Heart left ventricle (tissue), 16 donors: ENCODE results near the gene OR52E5. TPM values are rescaled to one million over a fixed set of nuclear protein-coding genes. Genes with fewer than 3 reads are reported as not detected.

Source experiments
- ATAC-seq, 4 donors: fragments of 200-7000 bp; cut with Tn5 transposase; one replicate each; pipeline ENCODE4 v1.9.1; 2020 to 2022; ENCODE audit warnings: moderate library complexity in 4 of 4, mild to moderate bottlenecking in 3 of 4, moderate number of reproducible peaks in 1 of 4
- DNase-seq, 5 donors: peaks; one replicate each; pipeline ENCODE4 v3.0.0-alpha.2; 2020
- H3K27ac ChIP-seq, 12 donors: fragments of 200-600 bp; sonication (generic) in 4 of 12; one replicate each; pipeline versions ENCODE4 v1.5.0 to v1.8.0; 2016 to 2022; ENCODE audit warnings: mild to moderate bottlenecking in 2 of 12
- H3K27me3 ChIP-seq, 9 donors: fragments of 200-600 bp; sonication (generic) in 2 of 9; one replicate each; pipeline versions ENCODE4 v1.5.1 to v1.8.0; 2016 to 2022; ENCODE audit warnings: mild to moderate bottlenecking in 3 of 9
- H3K36me3 ChIP-seq, 9 donors: fragments of 200-600 bp; sonication (generic) in 2 of 9; one replicate each; pipeline versions ENCODE4 v1.5.0 to v1.8.0; 2018 to 2022; ENCODE audit warnings: mild to moderate bottlenecking in 2 of 9
- H3K4me1 ChIP-seq, 12 donors: fragments of 200-600 bp; sonication (generic) in 4 of 12; one replicate each; pipeline versions ENCODE4 v1.5.0 to v1.8.0; 2016 to 2022; ENCODE audit warnings: mild to moderate bottlenecking in 3 of 12
- H3K4me3 ChIP-seq, 12 donors: fragments of 200-600 bp; sonication (generic) in 4 of 12; one replicate each; pipeline versions ENCODE4 v1.5.0 to v1.8.0; 2017 to 2022; ENCODE audit warnings: mild to moderate bottlenecking in 9 of 12, moderate library complexity in 4 of 12
- H3K9me3 ChIP-seq, 12 donors: fragments of 200-600 bp; sonication (generic) in 4 of 12; one replicate each; pipeline versions ENCODE4 v1.5.0 to v1.8.0; 2016 to 2022; ENCODE audit warnings: mild to moderate bottlenecking in 1 of 12
- CTCF ChIP-seq, 12 donors: fragments of 200-600 bp; sonication (generic) in 4 of 12; IDR thresholded peaks; one replicate each; pipeline versions ENCODE4 v1.5.0 to v1.8.0; 2018 to 2022; ENCODE audit warnings: antibody characterized with exemption in 12 of 12, mild to moderate bottlenecking in 5 of 12
- POLR2A ChIP-seq, 2 donors: fragments of 450-650 bp; IDR thresholded peaks; one replicate each; pipeline ENCODE4 v1.6.1; 2017; ENCODE audit warnings: antibody characterized with exemption in 2 of 2, mild to moderate bottlenecking in 2 of 2, moderate library complexity in 2 of 2
- WGBS, 4 donors: extraction: QIAGEN DNeasy Blood & Tissue Kit in 2 of 4; methylation state at CpG; one replicate each; pipeline versions ENCODE4 v1.1.5 to v1.1.7; 2013 to 2018; 5-methylcytosine and 5-hydroxymethylcytosine counted together
- intact Hi-C, 10 donors: fragments of 100-400 bp; cut with DNase I; formaldehyde crosslinking; loops; one replicate each; pipeline versions ENCODE4 v1.11.1 to v1.14.2; 2022
- polyA plus RNA-seq, 2 donors: library from polyadenylated mRNA; stranded (reverse); fragments of 200-250 nt; gene quantifications; one replicate each; pipeline ENCODE4 v1.2.3, GENCODE V29; 2013
- total RNA-seq, 9 donors: library from RNA; depleted of rRNA in 2 of 9; stranded (reverse); fragments of >200 nt in 2 of 9; fragmentation: NEBNext Ultra II Directional in 3 of 9; extraction: Animal tissue kit (Norgen Biotek cat#: 25700) in 3 of 9; gene quantifications; one replicate each; pipeline versions ENCODE4 v1.1.0 to v1.2.4, GENCODE V29; 2016 to 2023
- donor health status: ischemic (EF 13 %, LVEDD 7.1; RV severe dilation, severe dysfunction).
- donor health status: healthy with polysubstance abuse.
- donor health status: DM: no; HTN: yes; CAD: no.
- donor health status: DM: no; HTN: no; CAD: no.
- donor health status: ischemic (EF 25% LVEDD 6.9; RV normal size, moderate dysfunction).
- donor health status: ischemic (EF 25% LVEDD 5.7; RV mildly dilated, moderate dysfunction).
- donor health status: healthy.
- donor health status: DM: yes; HTN: yes; CAD: no.
- donor health status: ischemic (EF 35%, LVEDD 5.7; RV mildly dilated, moderate dysfunction).
- donor health status: nonischemic (EF 11% LVEDD 7.7; RV severe dilation, severe dysfunction).
- donor health status: DM: yes; HTN: yes; CAD: no.
- donor health status: PGD.
- donor health status: ischemic (EF 29% LVEDD 5.4; RV normal size, mild dysfunction).
- donor health status: nonischemic (EF 23%, LVEDD 6.1; RV moderate dilation, normal function).

The OR52E5 gene
- total and polyA plus RNA-seq, 11 donors, result not detected

DNA sequence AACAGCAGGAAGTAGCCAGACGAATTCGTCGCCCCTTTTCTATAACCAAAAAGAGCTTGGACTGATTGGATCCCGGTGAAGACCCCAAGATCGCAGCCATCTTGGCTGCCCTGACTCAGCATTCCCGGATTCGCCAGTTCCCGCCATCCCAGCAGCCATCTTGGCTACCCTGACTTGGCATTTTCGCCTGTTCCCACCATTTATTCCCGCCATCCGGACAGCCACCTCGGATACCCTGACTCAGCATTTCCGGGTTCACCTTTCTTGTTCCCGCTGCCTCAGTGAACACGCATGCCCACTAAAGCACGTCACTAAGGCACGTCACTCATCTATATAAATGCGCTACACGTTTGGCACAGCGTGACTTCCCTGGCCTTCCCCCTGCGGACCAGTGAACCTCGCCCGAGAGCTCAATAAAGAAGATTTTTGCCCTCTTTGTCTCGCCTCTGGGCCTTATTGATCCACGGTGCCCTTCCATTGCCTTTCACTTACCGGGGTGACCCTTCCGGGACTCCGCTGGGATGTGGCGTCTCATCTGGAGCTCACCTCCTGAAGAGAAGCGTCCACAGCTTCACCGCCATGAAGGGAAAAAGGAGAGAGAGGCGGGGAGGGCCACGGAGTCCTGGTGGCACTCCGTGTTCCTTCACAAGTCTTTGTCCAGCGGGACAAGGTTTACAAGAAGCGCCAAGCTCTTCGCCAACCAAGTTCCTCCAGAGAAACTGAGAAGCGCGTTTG lies 45.0 kb downstream of the OR52E5 start:
- H3K27me3 ChIP-seq, result no peaks in the 10 kb centered on the region
- ATAC-seq, result no peak
- TF ChIP-seq POLR2A (IDR thresholded peaks at IDR 0.05) (no peak), CTCF (IDR thresholded peaks at IDR 0.05) (no peak)
- no peak overlapping the region for H3K4me3 ChIP-seq
- WGBS, 4 donors, result 86 to 92% (median 90%) methylated on average over 39 of the region's 39 CpGs
- no peaks in the 10 kb centered on the region for H3K9me3 ChIP-seq
- no peak overlapping the region for H3K27ac ChIP-seq
- no peak for DNase-seq
- no peaks in the 10 kb centered on the region for H3K4me1 ChIP-seq
- no peaks in the 10 kb centered on the region for H3K36me3 ChIP-seq
- intact Hi-C loops, result no loop called here

DNA sequence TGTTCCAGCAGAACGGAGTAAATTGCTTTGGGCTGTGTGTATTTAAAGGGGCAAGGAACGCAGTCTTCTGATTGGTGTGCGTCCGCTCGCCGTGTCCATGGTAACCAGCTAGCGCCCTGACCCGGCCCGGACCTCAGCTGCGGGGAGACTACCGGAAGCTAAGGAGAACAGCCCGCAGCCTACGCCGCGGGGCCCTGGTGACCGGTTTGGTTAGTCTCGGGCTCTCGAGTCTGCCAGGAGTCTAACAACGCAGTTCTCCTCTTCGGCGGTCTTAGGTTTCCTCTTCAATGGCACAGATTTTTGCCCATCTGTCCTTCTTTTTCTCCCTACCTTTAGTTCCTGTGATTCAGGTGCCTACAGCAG lies 45.6 kb downstream of the OR52E5 start:
- no peaks in the 10 kb centered on the region for H3K9me3 ChIP-seq
- intact Hi-C loops, result no loop called here
- H3K36me3 ChIP-seq, result no peaks in the 10 kb centered on the region
- DNase-seq (peak in 1 of 5 donors; percentile 44), ATAC-seq (no peak)
- 64 to 87% (median 76%) methylated on average over 20 to 21 of the region's 21 CpGs for WGBS, 4 donors
- no peak for TF ChIP-seq POLR2A (IDR thresholded peaks at IDR 0.05)
- no peak for TF ChIP-seq CTCF (IDR thresholded peaks at IDR 0.05)
- no peak overlapping the region for H3K4me3 ChIP-seq
- no peaks in the 10 kb centered on the region for H3K4me1 ChIP-seq
- H3K27me3 ChIP-seq, result no peaks in the 10 kb centered on the region
- H3K27ac ChIP-seq, result no peak overlapping the region

DNA sequence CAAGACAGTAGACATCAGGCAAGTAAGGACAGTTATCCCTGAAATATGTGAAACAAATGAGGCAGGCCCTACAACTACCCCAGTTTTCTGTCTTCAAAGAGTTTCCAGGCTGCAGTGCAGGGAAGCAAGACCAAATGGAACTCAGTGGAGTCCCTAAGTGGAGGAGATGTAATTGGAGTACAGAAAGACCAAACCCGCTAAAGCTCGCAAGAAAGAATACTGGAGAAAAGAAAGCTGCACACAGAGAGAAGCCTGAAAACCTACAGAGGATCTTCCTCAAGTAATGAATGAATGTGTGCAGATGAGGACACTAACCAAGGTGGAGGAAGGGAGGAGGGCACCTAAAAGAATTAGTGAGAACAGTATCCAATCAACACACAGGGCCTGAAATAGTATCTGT lies 47.7 kb downstream of the OR52E5 start:
- 92 to 96% (median 95%) methylated on average over 2 of the region's 2 CpGs for WGBS, 4 donors
- Histone ChIP-seq H3K4me3 (no peak overlapping the region), H3K4me1 (no peaks in the 10 kb centered on the region), H3K9me3 (no peaks in the 10 kb centered on the region), H3K27ac (no peak overlapping the region), H3K27me3 (no peaks in the 10 kb centered on the region), H3K36me3 (no peaks in the 10 kb centered on the region)
- no peak for ATAC-seq
- TF ChIP-seq CTCF (IDR thresholded peaks at IDR 0.05) (no peak), POLR2A (IDR thresholded peaks at IDR 0.05) (no peak)
- no peak for DNase-seq
- intact Hi-C loops, result no loop called here

- Histone ChIP-seq H3K27me3 (peaks cover 0 to 3% (median 0%) of the 10 kb centered on the region in 9 donors), H3K9me3 (no peaks in the 10 kb centered on the region), H3K4me3 (no peak within 1 kb of the TSS), H3K4me1 (no peaks in the 10 kb centered on the region), H3K27ac (no peak within 1 kb of the TSS), H3K36me3 (no peaks in the 10 kb centered on the region)
- TF ChIP-seq CTCF (IDR thresholded peaks at IDR 0.05), result no peak
- TF ChIP-seq POLR2A (IDR thresholded peaks at IDR 0.05), result no peak
- 68 to 82% (median 75%) methylated on average over 3 of the region's 3 CpGs for WGBS, 4 donors
- intact Hi-C loops, result no loop called here
- DNase-seq (no peak), ATAC-seq (no peak)
These were observed 48.9 kb downstream of the OR52E5 start, which contains the start of gene OR56A3 for GRCh38 chr11:5941951-5942350. Gene OR56A3 (plus strand): TSS chr11:5942251. CDS start chr11:5947347, 5,096 bp downstream.

Other genes starting within 250 kb of the OR52E5 start
- 10 to 100 TPM in 2 of 9 donors, 1 to 10 TPM in 7; 7.5 to 15.9 (median 8.9) TPM for gene TRIM5, start 208.1 kb upstream of the OR52E5 start, total RNA-seq
- gene TRIM5, start 208.1 kb upstream of the OR52E5 start, polyA plus RNA-seq, result 1 to 10 TPM; 4.7 to 8.2 TPM
- 10 to 100 TPM in 8 of 9 donors, 1 to 10 TPM in 1; 9.4 to 83.0 (median 17.0) TPM for gene TRIM22, start 203.4 kb upstream of the OR52E5 start, total RNA-seq
- 1 to 10 TPM; 9.2 to 10.0 TPM for gene TRIM22, start 203.4 kb upstream of the OR52E5 start, polyA plus RNA-seq
- gene OR56B1, start 156.8 kb upstream of the OR52E5 start, total RNA-seq, result under 1 TPM in 1 of 9 donors, not detected in 8; 0.13 TPM
- not detected for gene OR56B1, start 156.8 kb upstream of the OR52E5 start, polyA plus RNA-seq
- under 1 TPM in 1 of 9 donors, not detected in 8; 0.38 TPM for gene OR52N4, start 139.0 kb upstream of the OR52E5 start, total RNA-seq
- gene OR52N4, start 139.0 kb upstream of the OR52E5 start, polyA plus RNA-seq, result not detected
- gene OR52N5, start 109.9 kb upstream of the OR52E5 start, total RNA-seq, result not detected
- not detected for gene OR52N5, start 109.9 kb upstream of the OR52E5 start, polyA plus RNA-seq
- under 1 TPM in 1 of 9 donors, not detected in 8; 0.21 TPM for gene OR52N1, start 101.9 kb upstream of the OR52E5 start, total RNA-seq
- not detected for gene OR52N1, start 101.9 kb upstream of the OR52E5 start, polyA plus RNA-seq
- not detected for gene OR52N2, start 84.3 kb upstream of the OR52E5 start, total RNA-seq
- gene OR52N2, start 84.3 kb upstream of the OR52E5 start, polyA plus RNA-seq, result not detected
- not detected for gene OR52E6, start 51.3 kb upstream of the OR52E5 start, total RNA-seq
- gene OR52E6, start 51.3 kb upstream of the OR52E5 start, polyA plus RNA-seq, result not detected
- not detected for gene OR52E8, start 35.5 kb upstream of the OR52E5 start, total RNA-seq
- not detected for gene OR52E8, start 35.5 kb upstream of the OR52E5 start, polyA plus RNA-seq
- not detected for gene OR52E4, start 12.6 kb upstream of the OR52E5 start, total RNA-seq
- gene OR52E4, start 12.6 kb upstream of the OR52E5 start, polyA plus RNA-seq, result not detected
- not detected for gene OR56A3, start 49.0 kb downstream of the OR52E5 start, total RNA-seq
- not detected for gene OR56A3, start 49.0 kb downstream of the OR52E5 start, polyA plus RNA-seq
- gene OR56A5, start 75.3 kb downstream of the OR52E5 start, total RNA-seq, result not detected
- gene OR56A5, start 75.3 kb downstream of the OR52E5 start, polyA plus RNA-seq, result not detected
- gene OR52L1, start 93.8 kb downstream of the OR52E5 start, total RNA-seq, result not detected
- gene OR52L1, start 93.8 kb downstream of the OR52E5 start, polyA plus RNA-seq, result not detected
- under 1 TPM in 1 of 9 donors, not detected in 8; 0.40 TPM for gene OR56A4, start 113.7 kb downstream of the OR52E5 start, total RNA-seq
- gene OR56A4, start 113.7 kb downstream of the OR52E5 start, polyA plus RNA-seq, result not detected
- under 1 TPM in 2 of 9 donors, not detected in 7; 0.03 to 0.06 TPM for gene OR56A1, start 137.6 kb downstream of the OR52E5 start, total RNA-seq
- gene OR56A1, start 137.6 kb downstream of the OR52E5 start, polyA plus RNA-seq, result not detected
- gene OR56B4, start 214.5 kb downstream of the OR52E5 start, total RNA-seq, result not detected
- gene OR56B4, start 214.5 kb downstream of the OR52E5 start, polyA plus RNA-seq, result not detected